ENCODE measurements around the gene LTBP3. TPM values are rescaled to one million over a fixed set of nuclear protein-coding genes. Genes with fewer than 3 reads are reported as not detected.

The LTBP3 gene
- total and polyA plus RNA-seq, 9 of the 15 experiments (the other 6 are each of a cell fraction or from before 2014, with no cell fraction given): 0.06 to 20.5 (median 4.8) TPM

DNA sequence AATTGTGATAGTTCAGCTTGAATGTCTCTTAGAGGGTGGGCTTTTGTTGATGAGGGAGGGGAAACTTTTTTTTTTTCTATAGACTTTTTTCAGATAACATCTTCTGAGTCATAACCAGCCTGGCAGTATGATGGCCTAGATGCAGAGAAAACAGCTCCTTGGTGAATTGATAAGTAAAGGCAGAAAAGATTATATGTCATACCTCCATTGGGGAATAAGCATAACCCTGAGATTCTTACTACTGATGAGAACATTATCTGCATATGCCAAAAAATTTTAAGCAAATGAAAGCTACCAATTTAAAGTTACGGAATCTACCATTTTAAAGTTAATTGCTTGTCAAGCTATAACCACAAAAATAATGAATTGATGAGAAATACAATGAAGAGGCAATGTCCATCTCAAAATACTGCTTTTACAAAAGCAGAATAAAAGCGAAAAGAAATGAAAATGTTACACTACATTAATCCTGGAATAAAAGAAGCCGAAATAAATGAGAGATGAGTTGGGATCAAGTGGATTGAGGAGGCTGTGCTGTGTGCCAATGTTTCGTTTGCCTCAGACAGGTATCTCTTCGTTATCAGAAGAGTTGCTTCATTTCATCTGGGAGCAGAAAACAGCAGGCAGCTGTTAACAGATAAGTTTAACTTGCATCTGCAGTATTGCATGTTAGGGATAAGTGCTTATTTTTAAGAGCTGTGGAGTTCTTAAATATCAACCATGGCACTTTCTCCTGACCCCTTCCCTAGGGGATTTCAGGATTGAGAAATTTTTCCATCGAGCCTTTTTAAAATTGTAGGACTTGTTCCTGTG lies 55.4 kb downstream of the LTBP3 start (continued):
- TF ChIP-seq PCBP1 (IDR thresholded peaks at IDR 0.05; ENCODE audit: low read depth, low read length, poor library complexity, severe bottlenecking) (peak; percentile 46), ILF3 (IDR thresholded peaks at IDR 0.05; ENCODE audit: borderline replicate concordance) (peak; percentile 87), SMARCA4 (IDR thresholded peaks at IDR 0.05) (peak; percentile 46; the same call in 1 of the 2 replicates), ZFP1 (CRISPR knock-in tag; IDR thresholded peaks at IDR 0.05) (0 out of 2 replicates have a peak, but pooled peaks have one; percentile 25), RBFOX2 (IDR thresholded peaks at IDR 0.05; ENCODE audit: low read depth, low read length) (peak; percentile 71), RBM39 (optimal IDR thresholded peaks at IDR 0.05; ENCODE audit: low read depth, low read length) (peak; percentile 99), DPF2 (IDR thresholded peaks at IDR 0.05) (peak; percentile 59), COPS2 (conservative IDR thresholded peaks at IDR 0.05) (no peak), CBFB (CRISPR knock-in tag; IDR thresholded peaks at IDR 0.05) (no peak), ZNF717 (CRISPR knock-in tag; IDR thresholded peaks at IDR 0.05) (peak; percentile 96)
- TF ChIP-seq, protein P1, sequence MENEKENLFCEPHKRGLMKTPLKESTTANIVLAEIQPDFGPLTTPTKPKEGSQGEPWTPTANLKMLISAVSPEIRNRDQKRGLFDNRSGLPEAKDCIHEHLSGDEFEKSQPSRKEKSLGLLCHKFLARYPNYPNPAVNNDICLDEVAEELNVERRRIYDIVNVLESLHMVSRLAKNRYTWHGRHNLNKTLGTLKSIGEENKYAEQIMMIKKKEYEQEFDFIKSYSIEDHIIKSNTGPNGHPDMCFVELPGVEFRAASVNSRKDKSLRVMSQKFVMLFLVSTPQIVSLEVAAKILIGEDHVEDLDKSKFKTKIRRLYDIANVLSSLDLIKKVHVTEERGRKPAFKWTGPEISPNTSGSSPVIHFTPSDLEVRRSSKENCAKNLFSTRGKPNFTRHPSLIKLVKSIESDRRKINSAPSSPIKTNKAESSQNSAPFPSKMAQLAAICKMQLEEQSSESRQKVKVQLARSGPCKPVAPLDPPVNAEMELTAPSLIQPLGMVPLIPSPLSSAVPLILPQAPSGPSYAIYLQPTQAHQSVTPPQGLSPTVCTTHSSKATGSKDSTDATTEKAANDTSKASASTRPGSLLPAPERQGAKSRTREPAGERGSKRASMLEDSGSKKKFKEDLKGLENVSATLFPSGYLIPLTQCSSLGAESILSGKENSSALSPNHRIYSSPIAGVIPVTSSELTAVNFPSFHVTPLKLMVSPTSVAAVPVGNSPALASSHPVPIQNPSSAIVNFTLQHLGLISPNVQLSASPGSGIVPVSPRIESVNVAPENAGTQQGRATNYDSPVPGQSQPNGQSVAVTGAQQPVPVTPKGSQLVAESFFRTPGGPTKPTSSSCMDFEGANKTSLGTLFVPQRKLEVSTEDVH (IDR thresholded peaks at IDR 0.05; ENCODE audit: low read depth, partially characterized antibody): no peak
- TF ChIP-seq, protein P2, sequence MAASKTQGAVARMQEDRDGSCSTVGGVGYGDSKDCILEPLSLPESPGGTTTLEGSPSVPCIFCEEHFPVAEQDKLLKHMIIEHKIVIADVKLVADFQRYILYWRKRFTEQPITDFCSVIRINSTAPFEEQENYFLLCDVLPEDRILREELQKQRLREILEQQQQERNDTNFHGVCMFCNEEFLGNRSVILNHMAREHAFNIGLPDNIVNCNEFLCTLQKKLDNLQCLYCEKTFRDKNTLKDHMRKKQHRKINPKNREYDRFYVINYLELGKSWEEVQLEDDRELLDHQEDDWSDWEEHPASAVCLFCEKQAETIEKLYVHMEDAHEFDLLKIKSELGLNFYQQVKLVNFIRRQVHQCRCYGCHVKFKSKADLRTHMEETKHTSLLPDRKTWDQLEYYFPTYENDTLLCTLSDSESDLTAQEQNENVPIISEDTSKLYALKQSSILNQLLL (CRISPR knock-in tag; IDR thresholded peaks at IDR 0.05; ENCODE audit: borderline replicate concordance): no peak
- TF ChIP-seq, protein P3, sequence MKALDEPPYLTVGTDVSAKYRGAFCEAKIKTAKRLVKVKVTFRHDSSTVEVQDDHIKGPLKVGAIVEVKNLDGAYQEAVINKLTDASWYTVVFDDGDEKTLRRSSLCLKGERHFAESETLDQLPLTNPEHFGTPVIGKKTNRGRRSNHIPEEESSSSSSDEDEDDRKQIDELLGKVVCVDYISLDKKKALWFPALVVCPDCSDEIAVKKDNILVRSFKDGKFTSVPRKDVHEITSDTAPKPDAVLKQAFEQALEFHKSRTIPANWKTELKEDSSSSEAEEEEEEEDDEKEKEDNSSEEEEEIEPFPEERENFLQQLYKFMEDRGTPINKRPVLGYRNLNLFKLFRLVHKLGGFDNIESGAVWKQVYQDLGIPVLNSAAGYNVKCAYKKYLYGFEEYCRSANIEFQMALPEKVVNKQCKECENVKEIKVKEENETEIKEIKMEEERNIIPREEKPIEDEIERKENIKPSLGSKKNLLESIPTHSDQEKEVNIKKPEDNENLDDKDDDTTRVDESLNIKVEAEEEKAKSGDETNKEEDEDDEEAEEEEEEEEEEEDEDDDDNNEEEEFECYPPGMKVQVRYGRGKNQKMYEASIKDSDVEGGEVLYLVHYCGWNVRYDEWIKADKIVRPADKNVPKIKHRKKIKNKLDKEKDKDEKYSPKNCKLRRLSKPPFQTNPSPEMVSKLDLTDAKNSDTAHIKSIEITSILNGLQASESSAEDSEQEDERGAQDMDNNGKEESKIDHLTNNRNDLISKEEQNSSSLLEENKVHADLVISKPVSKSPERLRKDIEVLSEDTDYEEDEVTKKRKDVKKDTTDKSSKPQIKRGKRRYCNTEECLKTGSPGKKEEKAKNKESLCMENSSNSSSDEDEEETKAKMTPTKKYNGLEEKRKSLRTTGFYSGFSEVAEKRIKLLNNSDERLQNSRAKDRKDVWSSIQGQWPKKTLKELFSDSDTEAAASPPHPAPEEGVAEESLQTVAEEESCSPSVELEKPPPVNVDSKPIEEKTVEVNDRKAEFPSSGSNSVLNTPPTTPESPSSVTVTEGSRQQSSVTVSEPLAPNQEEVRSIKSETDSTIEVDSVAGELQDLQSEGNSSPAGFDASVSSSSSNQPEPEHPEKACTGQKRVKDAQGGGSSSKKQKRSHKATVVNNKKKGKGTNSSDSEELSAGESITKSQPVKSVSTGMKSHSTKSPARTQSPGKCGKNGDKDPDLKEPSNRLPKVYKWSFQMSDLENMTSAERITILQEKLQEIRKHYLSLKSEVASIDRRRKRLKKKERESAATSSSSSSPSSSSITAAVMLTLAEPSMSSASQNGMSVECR (CRISPR knock-in tag; IDR thresholded peaks at IDR 0.05): 0 out of 2 replicates have a peak, but pooled peaks have one; percentile 26
- TF ChIP-seq, protein P4, sequence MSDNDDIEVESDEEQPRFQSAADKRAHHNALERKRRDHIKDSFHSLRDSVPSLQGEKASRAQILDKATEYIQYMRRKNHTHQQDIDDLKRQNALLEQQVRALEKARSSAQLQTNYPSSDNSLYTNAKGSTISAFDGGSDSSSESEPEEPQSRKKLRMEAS (CRISPR knock-in tag; IDR thresholded peaks at IDR 0.05): no peak
- TF ChIP-seq, protein P5, sequence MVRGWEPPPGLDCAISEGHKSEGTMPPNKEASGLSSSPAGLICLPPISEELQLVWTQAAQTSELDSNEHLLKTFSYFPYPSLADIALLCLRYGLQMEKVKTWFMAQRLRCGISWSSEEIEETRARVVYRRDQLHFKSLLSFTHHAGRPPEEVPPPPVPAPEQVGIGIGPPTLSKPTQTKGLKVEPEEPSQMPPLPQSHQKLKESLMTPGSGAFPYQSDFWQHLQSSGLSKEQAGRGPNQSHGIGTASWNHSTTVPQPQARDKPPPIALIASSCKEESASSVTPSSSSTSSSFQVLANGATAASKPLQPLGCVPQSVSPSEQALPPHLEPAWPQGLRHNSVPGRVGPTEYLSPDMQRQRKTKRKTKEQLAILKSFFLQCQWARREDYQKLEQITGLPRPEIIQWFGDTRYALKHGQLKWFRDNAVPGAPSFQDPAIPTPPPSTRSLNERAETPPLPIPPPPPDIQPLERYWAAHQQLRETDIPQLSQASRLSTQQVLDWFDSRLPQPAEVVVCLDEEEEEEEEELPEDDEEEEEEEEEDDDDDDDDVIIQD (CRISPR knock-in tag; IDR thresholded peaks at IDR 0.05): no peak
- TF ChIP-seq, protein P6, sequence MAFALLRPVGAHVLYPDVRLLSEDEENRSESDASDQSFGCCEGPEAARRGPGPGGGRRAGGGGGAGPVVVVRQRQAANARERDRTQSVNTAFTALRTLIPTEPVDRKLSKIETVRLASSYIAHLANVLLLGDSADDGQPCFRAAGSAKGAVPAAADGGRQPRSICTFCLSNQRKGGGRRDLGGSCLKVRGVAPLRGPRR (CRISPR knock-in tag; IDR thresholded peaks at IDR 0.05): peak; percentile 16; the same call in 1 of the 2 replicates
